Raji (cell line): Measurements from ENCODE around the gene SIGLEC1.

ENCODE experiments used
- POLR2A ChIP-seq: IDR thresholded peaks from 2 replicates; pipeline ENCODE4 v1.6.1; 2011; ENCODE audit warnings: low read depth, low read length, control low read depth; ENCODE audit not compliant: insufficient read depth

SIGLEC1 gene

DNA sequence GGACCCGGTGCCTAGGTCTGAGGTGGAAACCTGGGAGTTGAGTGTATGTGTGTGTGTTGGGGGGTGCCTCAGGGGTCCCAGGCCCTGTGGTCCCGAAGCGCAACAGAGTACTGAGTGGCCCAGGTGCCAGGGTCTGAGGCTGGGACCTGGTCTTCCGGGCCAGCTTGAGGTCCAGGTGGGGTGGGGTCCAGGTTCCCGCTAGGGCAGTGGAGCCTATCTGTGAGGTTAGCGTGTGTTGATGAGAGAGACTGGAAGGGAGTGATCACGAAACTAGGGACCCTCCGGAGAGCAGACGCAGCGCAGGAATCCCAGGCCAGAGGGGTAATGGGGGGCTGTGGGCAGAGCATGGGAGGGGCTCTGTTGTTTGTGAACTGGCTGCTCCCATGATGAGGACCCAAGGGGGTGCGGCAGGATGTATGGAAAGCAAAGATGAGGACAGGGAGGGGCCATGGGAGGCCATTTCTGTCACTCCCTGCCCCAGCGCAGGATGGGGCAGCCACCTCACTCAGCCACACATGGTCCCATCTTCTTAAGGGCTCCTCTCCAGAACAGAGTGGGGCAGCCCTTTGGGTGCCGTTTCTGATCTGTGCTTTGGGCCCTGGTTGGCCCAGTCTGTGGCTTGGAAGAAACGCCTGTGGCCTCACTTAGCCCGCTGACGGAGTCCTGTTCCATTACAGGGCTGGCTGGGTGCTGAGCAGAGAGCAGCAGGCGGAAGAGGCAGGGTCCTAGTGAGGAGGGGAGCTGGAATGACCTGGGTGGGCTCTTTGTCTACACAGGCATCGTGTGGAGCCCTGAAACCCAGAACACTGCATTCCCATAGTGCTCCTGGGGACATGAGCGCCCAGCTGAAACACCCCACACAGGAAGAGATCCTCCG lies 21.0 kb upstream of the SIGLEC1 start:
- TF ChIP-seq POLR2A, result no peak

DNA sequence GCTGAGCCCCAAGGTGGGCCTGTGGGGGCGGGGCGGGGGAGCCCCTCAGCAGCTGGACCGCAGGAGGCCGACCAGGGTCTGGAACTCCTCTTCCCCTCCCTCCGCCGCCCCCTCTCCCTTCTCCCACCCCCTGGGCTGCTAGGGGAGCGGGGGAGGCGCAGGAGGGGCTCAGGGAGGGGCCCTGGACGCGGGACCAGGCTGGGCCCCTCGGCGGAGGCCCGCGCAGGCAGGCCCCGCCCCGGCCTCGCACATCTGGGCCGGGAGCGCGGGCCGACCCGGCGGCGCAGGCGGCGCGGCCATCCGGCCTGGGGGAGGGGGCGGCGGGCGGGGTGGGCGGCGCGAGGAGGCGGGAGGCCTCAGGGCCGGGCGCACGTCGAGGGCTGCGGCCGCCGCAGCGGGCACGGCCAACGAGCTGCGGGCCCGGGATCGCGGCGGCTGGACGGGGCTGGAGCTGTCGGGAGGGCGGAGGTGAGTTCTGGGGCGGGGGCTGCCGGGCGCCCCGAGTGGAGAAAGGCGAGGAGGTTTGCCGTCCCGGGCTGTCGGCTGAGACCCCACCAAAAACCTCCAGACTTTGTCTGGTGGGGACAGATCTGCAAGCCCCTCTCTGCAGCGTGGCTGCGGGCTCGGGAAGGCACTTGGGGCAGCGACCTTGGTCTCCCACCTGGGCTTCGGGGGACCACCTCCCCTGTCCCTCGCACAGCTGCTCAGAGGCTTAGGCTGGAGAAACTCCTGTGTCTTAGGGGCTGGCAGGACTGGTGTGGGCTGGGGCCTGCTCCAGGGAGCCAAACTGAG lies 20.1 kb upstream of the SIGLEC1 start, which contains the start of gene HSPA12B:
Gene HSPA12B, plus strand, starts transcription at position 359 of the 792 bp plus-strand sequence. CDS start 5,990 bp downstream, outside the sequence.
- no peak for TF ChIP-seq POLR2A

DNA sequence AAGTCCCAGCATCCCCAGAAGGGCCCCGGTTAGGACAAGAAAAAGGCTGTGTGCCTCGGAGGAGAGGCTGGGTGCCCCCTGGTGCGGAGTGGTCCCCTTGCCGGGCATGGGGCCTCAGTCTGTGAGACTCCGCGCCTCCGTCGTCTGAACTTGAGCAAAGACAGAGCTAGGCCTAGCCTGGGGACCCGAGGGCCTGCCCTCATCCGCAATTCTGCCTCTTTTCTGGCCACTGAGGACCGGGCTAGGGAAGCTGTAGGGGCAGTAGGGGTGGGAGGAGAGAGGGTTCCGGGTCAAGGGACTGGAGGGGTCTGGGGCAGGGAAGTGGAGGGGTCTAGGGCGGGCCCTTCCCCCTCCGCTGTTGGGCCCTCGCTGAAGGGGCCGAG lies 19.5 kb upstream of the SIGLEC1 start:
- TF ChIP-seq POLR2A, result no peak

DNA sequence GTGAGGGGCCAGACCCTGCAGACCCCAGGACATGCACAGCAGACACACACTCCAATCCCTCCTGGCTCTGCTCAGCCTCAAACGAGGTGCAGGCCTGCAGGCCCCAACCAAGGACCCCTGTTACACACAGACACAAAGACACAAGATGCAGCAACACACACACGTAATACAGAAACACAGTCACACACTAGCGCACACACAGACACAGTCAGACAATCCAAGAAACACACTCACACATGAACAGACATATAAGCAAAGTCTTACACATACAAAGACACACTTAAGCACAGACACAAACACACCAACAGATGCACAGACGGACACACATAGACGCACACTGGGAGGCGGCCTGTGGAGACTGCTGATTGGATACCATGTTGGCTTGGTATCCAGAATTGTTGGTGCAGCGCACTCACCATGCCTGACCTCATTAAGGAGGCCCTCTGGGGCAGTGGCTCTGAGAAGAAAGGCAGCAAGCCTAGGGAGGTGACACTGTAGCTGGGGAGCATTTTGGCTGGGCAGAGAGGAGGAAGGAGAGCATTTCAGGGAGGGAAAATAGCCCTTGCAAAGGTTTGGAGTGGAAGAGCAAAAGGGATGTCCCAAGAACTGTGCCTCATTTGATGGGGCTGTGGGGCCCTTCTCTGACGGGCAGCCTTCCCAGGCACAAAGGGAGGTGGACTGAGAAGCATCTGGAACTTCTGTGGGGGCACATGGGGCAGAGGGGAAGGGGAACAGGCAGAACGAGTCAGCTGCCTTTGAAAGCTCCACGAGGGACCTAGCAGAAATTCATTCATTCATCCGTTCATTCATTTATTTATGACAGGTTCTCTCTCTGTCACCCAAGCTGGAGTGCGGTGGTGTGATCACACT lies 18.6 kb upstream of the SIGLEC1 start:
- no peak for TF ChIP-seq POLR2A

GRCh38 chr20:3729811-3730540 lies 17.6 kb upstream of the SIGLEC1 start:
- TF ChIP-seq POLR2A, result no peak

GRCh38 chr20:3729378-3729777 lies 17.0 kb upstream of the SIGLEC1 start:
- TF ChIP-seq POLR2A, result no peak

DNA sequence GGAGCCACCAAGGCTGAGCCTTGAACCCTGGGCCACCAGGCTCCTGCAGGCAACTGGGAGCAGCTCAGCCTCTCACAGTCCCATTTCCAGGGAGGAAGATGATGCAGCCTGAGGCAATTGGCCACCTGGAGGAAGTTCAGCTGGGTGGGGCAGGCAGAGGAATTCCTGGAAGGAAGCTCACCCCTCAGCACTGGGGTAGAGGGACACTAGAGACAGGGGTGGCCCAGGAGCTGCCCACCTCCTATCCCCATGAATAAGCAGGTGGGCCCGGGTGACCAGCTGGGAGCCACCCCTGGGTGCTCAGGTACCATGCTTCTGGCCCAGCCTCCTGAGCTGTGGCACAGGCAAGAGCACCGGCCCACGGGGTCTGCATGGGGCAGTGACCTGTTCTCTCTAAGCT lies 16.5 kb upstream of the SIGLEC1 start:
- no peak for TF ChIP-seq POLR2A

DNA sequence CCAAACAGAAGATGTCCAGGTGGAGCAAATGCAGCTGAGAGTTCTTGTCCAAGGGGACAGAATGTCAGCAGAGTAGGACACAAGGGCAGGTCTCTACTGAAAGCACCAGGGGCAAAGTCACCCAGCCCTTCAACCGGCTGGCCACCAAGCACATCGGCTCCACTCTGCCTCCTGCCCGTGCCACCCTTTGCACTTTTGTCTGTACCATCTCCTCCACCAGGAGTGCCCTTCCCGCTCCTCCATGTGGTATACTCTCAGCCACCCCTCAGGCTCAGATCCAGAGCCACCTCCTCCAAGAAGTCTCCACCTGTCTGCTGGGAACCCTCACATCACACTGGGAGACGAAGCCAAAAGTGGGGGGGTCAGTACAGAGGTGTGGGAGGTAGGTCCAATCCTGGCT lies 16.0 kb upstream of the SIGLEC1 start:
- TF ChIP-seq POLR2A, result no peak

- no peak for TF ChIP-seq POLR2A
Observed at GRCh38 chr20:3727401-3728021, 15.1 kb upstream of the SIGLEC1 start.

- no peak for TF ChIP-seq POLR2A
Observed at GRCh38 chr20:3724356-3724755, 12.0 kb upstream of the SIGLEC1 start.

GRCh38 chr20:3723284-3723683 lies 10.9 kb upstream of the SIGLEC1 start:
- no peak for TF ChIP-seq POLR2A

GRCh38 chr20:3721912-3722311 lies 9.5 kb upstream of the SIGLEC1 start:
- no peak for TF ChIP-seq POLR2A

GRCh38 chr20:3720626-3721025 lies 8.2 kb upstream of the SIGLEC1 start:
- TF ChIP-seq POLR2A, result no peak

GRCh38 chr20:3720068-3720467 lies 7.7 kb upstream of the SIGLEC1 start:
- TF ChIP-seq POLR2A, result no peak

DNA sequence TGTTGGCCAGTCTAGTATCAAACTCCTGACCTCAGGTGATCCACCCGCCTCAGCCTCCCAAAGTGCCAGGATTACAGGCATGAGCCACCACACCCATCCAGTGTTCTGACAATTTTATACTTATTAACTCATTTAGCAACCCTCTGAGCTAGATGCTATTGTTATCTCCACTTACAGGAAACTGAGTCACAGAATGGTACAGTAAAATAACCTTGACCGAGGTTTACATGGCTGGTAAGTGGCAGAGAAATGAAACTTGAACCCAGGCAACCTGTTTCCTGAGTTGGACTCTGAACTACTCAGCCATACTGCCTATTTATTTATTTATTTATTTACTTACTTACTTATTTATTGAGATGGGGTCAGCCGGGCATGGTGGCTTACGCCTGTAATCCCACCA lies 6.6 kb upstream of the SIGLEC1 start:
- no peak for TF ChIP-seq POLR2A
